GM12878 (cell line): ENCODE measurements around the gene AXL. TPM values are rescaled to one million over a fixed set of nuclear protein-coding genes. Genes with fewer than 3 reads are reported as not detected.

Experiments
- EED ChIP-seq: sonication (generic); IDR thresholded peaks from 2 replicates; pipeline ENCODE4 v1.6.1; 2016; ENCODE audit warnings: antibody characterized with exemption, low read depth
- JUND ChIP-seq: IDR thresholded peaks from 2 replicates; pipeline ENCODE4 v1.6.1; 2012; ENCODE audit warnings: low read depth, mild to moderate bottlenecking, low read length, improper control_type of control experiment, moderate library complexity
- NFYB ChIP-seq: IDR thresholded peaks from 2 replicates; pipeline ENCODE4 v1.6.1; 2011; ENCODE audit warnings: low read depth, mild to moderate bottlenecking, low read length, improper control_type of control experiment, moderate library complexity; ENCODE audit not compliant: insufficient read depth
- SMAD5 ChIP-seq: IDR thresholded peaks from 2 replicates; pipeline ENCODE4 v1.6.1; 2016; ENCODE audit warnings: antibody characterized with exemption, low read depth
- SREBF2 ChIP-seq: IDR thresholded peaks from 2 replicates; pipeline ENCODE4 v1.6.1; 2012; ENCODE audit warnings: mild to moderate bottlenecking, low read length
- polyA plus RNA-seq, 11 experiments: library from polyadenylated mRNA; depleted of rRNA in 4 of 11; unstranded in 6 of 11; stranded (reverse) in 5 of 11; fragments of >200 nt; fragmentation: Nextera tagmentation in 4 of 11; fragmentation: Illumina TruSeq in 1 of 11; extraction: Ambion mirVana in 4 of 11; extraction: Trizol in 1 of 11; gene quantifications; 1 replicate in 1 of 11; 2 replicates in 10 of 11; pipeline versions ENCODE4 v1.2.1 to v1.2.3, GENCODE V29; 2011 to 2016; ENCODE audit warnings: inconsistent platforms in 2 of 11, missing spikeins in 2 of 11, low read depth in 1 of 11
- total RNA-seq, 4 experiments: library from RNA; depleted of rRNA in 3 of 4; stranded (reverse); fragments of >200 nt in 3 of 4; fragmentation: Illumina TruSeq in 1 of 4; extraction: Trizol in 1 of 4; gene quantifications; 2 replicates each; pipeline versions ENCODE4 v1.2.1 to v1.2.3, GENCODE V29; 2013 to 2021
- TF ChIP-seq, protein P1 (sequence below): IDR thresholded peaks from 2 replicates; pipeline ENCODE4 v1.6.1; 2011; ENCODE audit warnings: borderline replicate concordance, low read depth, mild to moderate bottlenecking, moderate library complexity, low read length; ENCODE audit not compliant: insufficient read depth, poor library complexity, severe bottlenecking
- TF ChIP-seq, protein P2 (sequence below): fragments of 450-650 bp; IDR thresholded peaks from 2 replicates; pipeline ENCODE4 v1.6.1; 2017; ENCODE audit warnings: low read depth, mild to moderate bottlenecking, moderate library complexity
- TF ChIP-seq, protein P3 (sequence below): fragments of 450-650 bp; IDR thresholded peaks from 2 replicates; pipeline ENCODE4 v1.6.1; 2018; ENCODE audit warnings: borderline replicate concordance, mild to moderate bottlenecking; ENCODE audit not compliant: partially characterized antibody
- TF ChIP-seq, protein P4 (sequence below): IDR thresholded peaks from 2 replicates; pipeline ENCODE4 v1.6.1; 2011; ENCODE audit warnings: low read depth, mild to moderate bottlenecking, low read length, moderate library complexity, borderline replicate concordance; ENCODE audit errors: extremely low read depth
- TF ChIP-seq, protein P5 (sequence below): fragments of 450-650 bp; formaldehyde crosslinking; IDR thresholded peaks from 2 replicates; pipeline ENCODE4 v1.4.0; 2022; ENCODE audit warnings: mild to moderate bottlenecking, moderate library complexity
- TF ChIP-seq, protein P6 (sequence below): IDR thresholded peaks from 2 replicates; pipeline ENCODE4 v1.6.1; 2011; ENCODE audit warnings: mild to moderate bottlenecking, low read depth, low read length, moderate library complexity; ENCODE audit not compliant: insufficient replicate concordance
- TF ChIP-seq, protein P7 (sequence below): IDR thresholded peaks from 2 replicates; pipeline ENCODE4 v1.6.1; 2012; ENCODE audit warnings: low read depth, low read length, improper control_type of control experiment

The AXL gene
- total and polyA plus RNA-seq, 10 of the 15 experiments (the other 5 are each of a cell fraction or from before 2014, with no cell fraction given), result under 0.01 to 0.33 (median 0.07) TPM; not detected in 4

DNA sequence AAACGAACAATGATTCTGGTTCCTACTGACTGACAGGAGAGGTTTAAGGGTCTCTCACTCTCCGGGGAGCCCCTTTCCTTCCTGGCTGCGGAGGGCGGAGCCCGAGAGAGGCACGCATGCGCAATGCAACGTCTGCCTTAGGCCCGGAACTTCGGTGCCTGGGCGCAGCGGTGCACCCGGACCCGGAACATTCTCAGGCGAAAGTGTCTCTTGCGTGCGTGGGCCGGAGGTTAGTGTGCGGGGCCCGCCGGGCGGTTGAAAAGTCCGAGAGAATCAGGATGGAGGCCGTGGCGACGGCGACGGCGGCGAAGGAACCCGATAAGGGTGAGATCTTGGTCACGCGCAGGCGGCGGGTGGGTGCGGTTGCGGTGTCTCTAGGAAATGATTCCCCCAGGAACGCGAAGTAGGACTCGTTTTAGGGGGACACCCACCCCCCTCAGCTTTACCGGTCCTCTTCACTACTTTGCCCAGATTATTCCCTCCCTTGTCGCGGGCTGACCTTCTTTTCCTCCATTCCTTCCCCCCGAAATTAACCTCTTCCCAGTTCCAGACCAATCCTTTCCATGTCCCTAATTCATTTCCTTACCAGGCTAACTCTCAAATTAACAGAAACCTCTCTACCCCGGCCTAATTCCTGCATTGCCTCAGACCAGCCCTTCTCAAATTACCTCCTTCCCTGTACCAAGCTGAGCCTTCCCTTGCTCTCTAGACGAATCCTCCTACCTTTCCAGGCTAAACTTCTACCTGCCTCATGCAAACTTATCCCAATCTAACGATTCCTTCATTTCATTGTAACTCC lies 91.2 kb downstream of the AXL start, which contains the start of gene CCDC97 (continued):
- TF ChIP-seq, protein P1, sequence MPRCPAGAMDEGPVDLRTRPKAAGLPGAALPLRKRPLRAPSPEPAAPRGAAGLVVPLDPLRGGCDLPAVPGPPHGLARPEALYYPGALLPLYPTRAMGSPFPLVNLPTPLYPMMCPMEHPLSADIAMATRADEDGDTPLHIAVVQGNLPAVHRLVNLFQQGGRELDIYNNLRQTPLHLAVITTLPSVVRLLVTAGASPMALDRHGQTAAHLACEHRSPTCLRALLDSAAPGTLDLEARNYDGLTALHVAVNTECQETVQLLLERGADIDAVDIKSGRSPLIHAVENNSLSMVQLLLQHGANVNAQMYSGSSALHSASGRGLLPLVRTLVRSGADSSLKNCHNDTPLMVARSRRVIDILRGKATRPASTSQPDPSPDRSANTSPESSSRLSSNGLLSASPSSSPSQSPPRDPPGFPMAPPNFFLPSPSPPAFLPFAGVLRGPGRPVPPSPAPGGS, result peak; percentile 75
- TF ChIP-seq SMAD5, result peak; percentile 79
- TF ChIP-seq, protein P2, sequence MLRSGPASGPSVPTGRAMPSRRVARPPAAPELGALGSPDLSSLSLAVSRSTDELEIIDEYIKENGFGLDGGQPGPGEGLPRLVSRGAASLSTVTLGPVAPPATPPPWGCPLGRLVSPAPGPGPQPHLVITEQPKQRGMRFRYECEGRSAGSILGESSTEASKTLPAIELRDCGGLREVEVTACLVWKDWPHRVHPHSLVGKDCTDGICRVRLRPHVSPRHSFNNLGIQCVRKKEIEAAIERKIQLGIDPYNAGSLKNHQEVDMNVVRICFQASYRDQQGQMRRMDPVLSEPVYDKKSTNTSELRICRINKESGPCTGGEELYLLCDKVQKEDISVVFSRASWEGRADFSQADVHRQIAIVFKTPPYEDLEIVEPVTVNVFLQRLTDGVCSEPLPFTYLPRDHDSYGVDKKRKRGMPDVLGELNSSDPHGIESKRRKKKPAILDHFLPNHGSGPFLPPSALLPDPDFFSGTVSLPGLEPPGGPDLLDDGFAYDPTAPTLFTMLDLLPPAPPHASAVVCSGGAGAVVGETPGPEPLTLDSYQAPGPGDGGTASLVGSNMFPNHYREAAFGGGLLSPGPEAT, result peak; percentile 97
- TF ChIP-seq, protein P3, sequence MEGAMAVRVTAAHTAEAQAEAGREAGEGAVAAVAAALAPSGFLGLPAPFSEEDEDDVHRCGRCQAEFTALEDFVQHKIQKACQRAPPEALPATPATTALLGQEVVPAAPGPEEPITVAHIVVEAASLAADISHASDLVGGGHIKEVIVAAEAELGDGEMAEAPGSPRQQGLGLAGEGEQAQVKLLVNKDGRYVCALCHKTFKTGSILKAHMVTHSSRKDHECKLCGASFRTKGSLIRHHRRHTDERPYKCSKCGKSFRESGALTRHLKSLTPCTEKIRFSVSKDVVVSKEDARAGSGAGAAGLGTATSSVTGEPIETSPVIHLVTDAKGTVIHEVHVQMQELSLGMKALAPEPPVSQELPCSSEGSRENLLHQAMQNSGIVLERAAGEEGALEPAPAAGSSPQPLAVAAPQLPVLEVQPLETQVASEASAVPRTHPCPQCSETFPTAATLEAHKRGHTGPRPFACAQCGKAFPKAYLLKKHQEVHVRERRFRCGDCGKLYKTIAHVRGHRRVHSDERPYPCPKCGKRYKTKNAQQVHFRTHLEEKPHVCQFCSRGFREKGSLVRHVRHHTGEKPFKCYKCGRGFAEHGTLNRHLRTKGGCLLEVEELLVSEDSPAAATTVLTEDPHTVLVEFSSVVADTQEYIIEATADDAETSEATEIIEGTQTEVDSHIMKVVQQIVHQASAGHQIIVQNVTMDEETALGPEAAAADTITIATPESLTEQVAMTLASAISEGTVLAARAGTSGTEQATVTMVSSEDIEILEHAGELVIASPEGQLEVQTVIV, result peak; percentile 62
- TF ChIP-seq, protein P4, sequence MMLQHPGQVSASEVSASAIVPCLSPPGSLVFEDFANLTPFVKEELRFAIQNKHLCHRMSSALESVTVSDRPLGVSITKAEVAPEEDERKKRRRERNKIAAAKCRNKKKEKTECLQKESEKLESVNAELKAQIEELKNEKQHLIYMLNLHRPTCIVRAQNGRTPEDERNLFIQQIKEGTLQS, result no peak
- TF ChIP-seq EED, result 0 out of 2 replicates have a peak, but pooled peaks have one; percentile 42
- TF ChIP-seq, protein P5, sequence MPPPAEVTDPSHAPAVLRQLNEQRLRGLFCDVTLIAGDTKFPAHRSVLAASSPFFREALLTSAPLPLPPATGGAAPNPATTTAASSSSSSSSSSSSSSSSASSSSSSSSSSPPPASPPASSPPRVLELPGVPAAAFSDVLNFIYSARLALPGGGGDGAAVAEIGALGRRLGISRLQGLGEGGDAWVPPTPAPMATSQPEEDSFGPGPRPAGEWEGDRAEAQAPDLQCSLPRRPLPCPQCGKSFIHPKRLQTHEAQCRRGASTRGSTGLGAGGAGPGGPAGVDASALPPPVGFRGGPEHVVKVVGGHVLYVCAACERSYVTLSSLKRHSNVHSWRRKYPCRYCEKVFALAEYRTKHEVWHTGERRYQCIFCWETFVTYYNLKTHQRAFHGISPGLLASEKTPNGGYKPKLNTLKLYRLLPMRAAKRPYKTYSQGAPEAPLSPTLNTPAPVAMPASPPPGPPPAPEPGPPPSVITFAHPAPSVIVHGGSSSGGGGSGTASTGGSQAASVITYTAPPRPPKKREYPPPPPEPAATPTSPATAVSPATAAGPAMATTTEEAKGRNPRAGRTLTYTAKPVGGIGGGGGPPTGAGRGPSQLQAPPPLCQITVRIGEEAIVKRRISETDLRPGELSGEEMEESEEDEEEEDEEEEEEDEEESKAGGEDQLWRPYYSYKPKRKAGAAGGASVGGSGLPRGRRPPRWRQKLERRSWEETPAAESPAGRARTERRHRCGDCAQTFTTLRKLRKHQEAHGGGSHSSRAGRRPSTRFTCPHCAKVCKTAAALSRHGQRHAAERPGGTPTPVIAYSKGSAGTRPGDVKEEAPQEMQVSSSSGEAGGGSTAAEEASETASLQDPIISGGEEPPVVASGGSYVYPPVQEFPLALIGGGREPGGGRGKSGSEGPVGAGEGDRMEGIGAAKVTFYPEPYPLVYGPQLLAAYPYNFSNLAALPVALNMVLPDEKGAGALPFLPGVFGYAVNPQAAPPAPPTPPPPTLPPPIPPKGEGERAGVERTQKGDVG (CRISPR knock-in tag), result no peak
- TF ChIP-seq, protein P6, sequence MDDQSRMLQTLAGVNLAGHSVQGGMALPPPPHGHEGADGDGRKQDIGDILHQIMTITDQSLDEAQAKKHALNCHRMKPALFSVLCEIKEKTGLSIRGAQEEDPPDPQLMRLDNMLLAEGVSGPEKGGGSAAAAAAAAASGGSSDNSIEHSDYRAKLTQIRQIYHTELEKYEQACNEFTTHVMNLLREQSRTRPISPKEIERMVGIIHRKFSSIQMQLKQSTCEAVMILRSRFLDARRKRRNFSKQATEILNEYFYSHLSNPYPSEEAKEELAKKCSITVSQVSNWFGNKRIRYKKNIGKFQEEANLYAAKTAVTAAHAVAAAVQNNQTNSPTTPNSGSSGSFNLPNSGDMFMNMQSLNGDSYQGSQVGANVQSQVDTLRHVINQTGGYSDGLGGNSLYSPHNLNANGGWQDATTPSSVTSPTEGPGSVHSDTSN, result no peak
- no peak for TF ChIP-seq NFYB
- no peak for TF ChIP-seq SREBF2
- TF ChIP-seq, protein P7, sequence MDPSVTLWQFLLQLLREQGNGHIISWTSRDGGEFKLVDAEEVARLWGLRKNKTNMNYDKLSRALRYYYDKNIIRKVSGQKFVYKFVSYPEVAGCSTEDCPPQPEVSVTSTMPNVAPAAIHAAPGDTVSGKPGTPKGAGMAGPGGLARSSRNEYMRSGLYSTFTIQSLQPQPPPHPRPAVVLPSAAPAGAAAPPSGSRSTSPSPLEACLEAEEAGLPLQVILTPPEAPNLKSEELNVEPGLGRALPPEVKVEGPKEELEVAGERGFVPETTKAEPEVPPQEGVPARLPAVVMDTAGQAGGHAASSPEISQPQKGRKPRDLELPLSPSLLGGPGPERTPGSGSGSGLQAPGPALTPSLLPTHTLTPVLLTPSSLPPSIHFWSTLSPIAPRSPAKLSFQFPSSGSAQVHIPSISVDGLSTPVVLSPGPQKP, result peak; percentile 36
- TF ChIP-seq JUND, result no peak
